Suprapubic skin (tissue), 4 donors: ENCODE data around the gene TFCP2L1. TPM values are rescaled to one million over a fixed set of nuclear protein-coding genes. Genes with fewer than 3 reads are reported as not detected.
A peak's percentile ranks its signal among the peaks of the same experiment; 100 is the strongest.

Experiments
- DNase-seq, 2 donors: peaks; one replicate each; pipeline ENCODE4 v3.0.0-alpha.2; 2019; ENCODE audit warnings: low spot score in 2 of 2
- H3K27ac ChIP-seq: fragments of 200-600 bp; sonication (generic); one replicate; pipeline ENCODE4 v1.5.1; 2019
- H3K27me3 ChIP-seq: fragments of 200-600 bp; sonication (generic); one replicate; pipeline ENCODE4 v1.5.1; 2019
- H3K36me3 ChIP-seq: fragments of 200-600 bp; sonication (generic); one replicate; pipeline ENCODE4 v1.5.1; 2019
- H3K4me1 ChIP-seq: fragments of 200-600 bp; sonication (generic); one replicate; pipeline ENCODE4 v1.5.1; 2019
- H3K4me3 ChIP-seq: fragments of 200-600 bp; sonication (generic); one replicate; pipeline ENCODE4 v1.5.1; 2019; ENCODE audit warnings: mild to moderate bottlenecking
- H3K9me3 ChIP-seq: fragments of 200-600 bp; sonication (generic); one replicate; pipeline ENCODE4 v1.5.1; 2019
- EP300 ChIP-seq: sonication (generic); formaldehyde crosslinking; IDR thresholded peaks from one replicate; pipeline ENCODE4 v1.6.1; 2017; ENCODE audit warnings: antibody characterized with exemption
- POLR2A ChIP-seq, 2 donors: fragments of 450-650 bp; IDR thresholded peaks; one replicate each; pipeline ENCODE4 v1.6.1; 2017; ENCODE audit warnings: antibody characterized with exemption in 2 of 2, mild to moderate bottlenecking in 2 of 2, moderate library complexity in 2 of 2
- POLR2AphosphoS5 ChIP-seq, 3 donors: sonication (generic); formaldehyde crosslinking; IDR thresholded peaks; one replicate each; pipeline ENCODE4 v1.6.1; 2017; ENCODE audit warnings: antibody characterized with exemption in 3 of 3
- WGBS: methylation state at CpG from one replicate; pipeline ENCODE4 v1.1.5; 2018; 5-methylcytosine and 5-hydroxymethylcytosine counted together
- total RNA-seq, 4 donors: library from RNA; depleted of rRNA; stranded (reverse); fragments of >200 nt; gene quantifications; one replicate each; pipeline ENCODE4 v1.1.0, GENCODE V29; 2016
- TF ChIP-seq, protein P1 (sequence below), 2 donors: fragments of 200-600 bp in 1 of 2; fragments of 450-650 bp in 1 of 2; sonication (generic) in 1 of 2; IDR thresholded peaks; one replicate each; pipeline ENCODE4 v1.5.1; 2016 to 2019; ENCODE audit warnings: antibody characterized with exemption in 2 of 2, mild to moderate bottlenecking in 1 of 2, moderate library complexity in 1 of 2

TFCP2L1 gene
- total RNA-seq, 4 donors from 2014 or later: 33.5 to 64.1 (median 52.7) TPM

DNA sequence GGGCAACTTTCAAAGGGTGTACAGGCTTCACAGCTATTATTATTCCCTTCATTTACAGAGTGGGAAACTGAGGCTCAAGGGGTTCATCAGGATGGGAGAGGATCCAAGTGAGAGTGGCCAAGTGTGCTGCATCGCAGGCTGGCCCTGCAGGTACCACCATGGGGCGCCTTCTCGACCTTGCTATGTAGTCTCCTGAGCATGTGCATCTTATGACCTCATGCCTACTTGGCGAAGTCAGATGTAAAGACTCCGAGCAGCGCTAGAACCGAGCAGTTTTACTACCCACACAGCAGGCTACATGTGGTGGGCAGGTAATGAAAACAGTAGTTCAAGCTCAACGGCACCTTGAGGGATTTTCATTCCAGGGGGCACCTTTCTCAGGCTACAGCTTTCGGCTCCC, 42.0 kb downstream of the TFCP2L1 start:
- no peak overlapping the region for H3K27ac ChIP-seq
- WGBS: 93% methylated on average over 3 of the region's 9 CpGs
- H3K9me3 ChIP-seq: no peaks in the 10 kb centered on the region
- H3K36me3 ChIP-seq: peaks cover 60% of the 10 kb centered on the region
- H3K27me3 ChIP-seq: no peaks in the 10 kb centered on the region
- TF ChIP-seq, protein P1, sequence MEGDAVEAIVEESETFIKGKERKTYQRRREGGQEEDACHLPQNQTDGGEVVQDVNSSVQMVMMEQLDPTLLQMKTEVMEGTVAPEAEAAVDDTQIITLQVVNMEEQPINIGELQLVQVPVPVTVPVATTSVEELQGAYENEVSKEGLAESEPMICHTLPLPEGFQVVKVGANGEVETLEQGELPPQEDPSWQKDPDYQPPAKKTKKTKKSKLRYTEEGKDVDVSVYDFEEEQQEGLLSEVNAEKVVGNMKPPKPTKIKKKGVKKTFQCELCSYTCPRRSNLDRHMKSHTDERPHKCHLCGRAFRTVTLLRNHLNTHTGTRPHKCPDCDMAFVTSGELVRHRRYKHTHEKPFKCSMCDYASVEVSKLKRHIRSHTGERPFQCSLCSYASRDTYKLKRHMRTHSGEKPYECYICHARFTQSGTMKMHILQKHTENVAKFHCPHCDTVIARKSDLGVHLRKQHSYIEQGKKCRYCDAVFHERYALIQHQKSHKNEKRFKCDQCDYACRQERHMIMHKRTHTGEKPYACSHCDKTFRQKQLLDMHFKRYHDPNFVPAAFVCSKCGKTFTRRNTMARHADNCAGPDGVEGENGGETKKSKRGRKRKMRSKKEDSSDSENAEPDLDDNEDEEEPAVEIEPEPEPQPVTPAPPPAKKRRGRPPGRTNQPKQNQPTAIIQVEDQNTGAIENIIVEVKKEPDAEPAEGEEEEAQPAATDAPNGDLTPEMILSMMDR (IDR thresholded peaks at IDR 0.05): no peak
- TF ChIP-seq EP300 (no peak), POLR2AphosphoS5 (IDR thresholded peaks at IDR 0.05) (no peak)
- H3K4me1 ChIP-seq: no peaks in the 10 kb centered on the region
- DNase-seq: no peak
- H3K4me3 ChIP-seq: no peak overlapping the region

DNA sequence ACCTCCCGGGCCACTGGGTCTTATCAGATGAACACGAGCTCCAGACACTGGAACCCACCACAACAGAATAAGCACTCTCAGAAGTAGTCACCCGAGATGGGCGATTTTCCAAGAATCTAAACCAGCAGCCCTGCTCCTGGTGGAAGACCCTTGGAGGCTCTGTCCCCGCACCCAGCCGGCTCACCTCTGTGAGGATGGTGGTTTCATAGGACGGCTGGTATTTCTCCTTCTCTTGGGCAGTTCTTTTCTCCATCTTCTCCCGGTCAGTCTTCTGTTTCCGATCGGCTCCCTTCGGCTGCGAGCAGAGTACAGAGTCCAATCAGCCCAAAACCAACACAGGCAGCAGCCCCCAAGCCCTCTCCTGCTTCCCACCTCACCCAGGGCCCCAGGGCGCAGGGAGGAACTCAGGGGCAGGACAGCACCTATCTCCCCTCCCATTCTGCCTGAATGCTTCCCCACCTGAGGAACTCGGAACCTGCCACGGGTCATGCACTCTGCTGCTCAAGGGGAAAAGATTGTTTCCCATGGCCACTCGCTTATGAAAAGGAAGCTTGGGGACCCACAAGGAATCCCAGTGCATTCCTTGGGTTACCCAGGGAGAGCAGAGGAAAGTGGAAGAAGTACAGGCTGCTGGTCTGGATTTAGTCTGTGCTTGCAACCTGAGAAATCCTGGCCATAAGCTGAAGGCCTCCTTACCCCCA, 42.7 kb downstream of the TFCP2L1 start:
- DNase-seq: peak in 1 of 2 donors; percentile 40
- no peak overlapping the region for H3K4me3 ChIP-seq
- H3K27ac ChIP-seq: no peak overlapping the region
- H3K9me3 ChIP-seq: no peaks in the 10 kb centered on the region
- H3K4me1 ChIP-seq: no peaks in the 10 kb centered on the region
- 78% methylated on average over 16 of the region's 16 CpGs for WGBS
- TF ChIP-seq, protein P1 (IDR thresholded peaks at IDR 0.05): no peak
- TF ChIP-seq POLR2A (IDR thresholded peaks at IDR 0.05) (no peak), POLR2AphosphoS5 (IDR thresholded peaks at IDR 0.05) (no peak), EP300 (no peak)
- H3K27me3 ChIP-seq: no peaks in the 10 kb centered on the region
- peaks cover 66% of the 10 kb centered on the region for H3K36me3 ChIP-seq

DNA sequence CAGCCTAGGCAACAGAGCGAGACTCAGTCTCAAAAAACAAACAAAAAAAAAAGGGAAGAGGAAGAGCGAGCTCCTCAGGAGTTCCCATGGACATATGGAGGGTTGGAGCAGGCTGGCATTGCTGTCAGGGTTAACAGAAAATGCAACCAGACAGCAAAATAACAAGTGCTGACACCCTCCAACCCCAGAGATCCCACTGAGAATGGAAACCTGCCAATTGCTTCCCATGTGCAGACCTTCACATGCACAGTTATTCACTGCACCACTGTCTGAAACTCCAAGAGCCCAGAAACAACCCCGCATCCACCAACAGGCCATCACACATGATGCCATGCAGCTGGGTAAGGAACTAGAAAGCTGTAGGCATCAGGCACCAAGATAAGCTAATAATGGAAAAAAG, 43.5 kb downstream of the TFCP2L1 start:
- Histone ChIP-seq H3K36me3 (peaks cover 68% of the 10 kb centered on the region), H3K27me3 (no peaks in the 10 kb centered on the region), H3K4me1 (no peaks in the 10 kb centered on the region), H3K27ac (no peak overlapping the region), H3K9me3 (no peaks in the 10 kb centered on the region), H3K4me3 (no peak overlapping the region)
- peak in 1 of 2 donors; percentile 14 for DNase-seq
- WGBS: 87% methylated on average over 3 of the region's 3 CpGs
- no peak for TF ChIP-seq EP300
- TF ChIP-seq POLR2A (IDR thresholded peaks at IDR 0.05): no peak
- TF ChIP-seq, protein P1 (IDR thresholded peaks at IDR 0.05): no peak
- TF ChIP-seq POLR2AphosphoS5 (IDR thresholded peaks at IDR 0.05): no peak

DNA sequence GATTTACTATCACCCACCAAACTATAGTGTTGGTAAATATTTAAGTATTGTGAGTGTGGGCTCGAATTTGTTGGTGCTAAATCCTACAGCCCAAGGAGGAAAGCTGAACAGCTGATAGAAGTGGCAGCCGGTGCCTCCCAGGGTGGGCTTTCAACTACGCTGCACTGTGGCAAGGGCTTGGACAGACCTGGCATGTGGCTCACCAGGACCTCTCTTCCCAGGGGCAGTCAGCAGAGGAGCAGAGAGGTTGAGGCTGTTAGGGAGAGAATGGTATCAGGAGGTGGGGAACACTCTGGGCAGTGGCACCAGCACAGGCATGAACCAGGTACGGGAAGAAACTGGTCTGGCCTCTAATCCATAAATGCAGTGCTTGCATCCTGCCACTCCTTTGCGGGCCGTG, 44.6 kb downstream of the TFCP2L1 start:
- Histone ChIP-seq H3K36me3 (peaks cover 63% of the 10 kb centered on the region), H3K9me3 (no peaks in the 10 kb centered on the region), H3K4me3 (no peak overlapping the region), H3K27me3 (no peaks in the 10 kb centered on the region), H3K4me1 (no peaks in the 10 kb centered on the region), H3K27ac (no peak overlapping the region)
- DNase-seq: peak in 1 of 2 donors; percentile 21
- TF ChIP-seq, protein P1 (IDR thresholded peaks at IDR 0.05): no peak
- TF ChIP-seq POLR2A (IDR thresholded peaks at IDR 0.05) (no peak), POLR2AphosphoS5 (IDR thresholded peaks at IDR 0.05) (no peak), EP300 (no peak)
- 78% methylated on average over 6 of the region's 6 CpGs for WGBS

DNA sequence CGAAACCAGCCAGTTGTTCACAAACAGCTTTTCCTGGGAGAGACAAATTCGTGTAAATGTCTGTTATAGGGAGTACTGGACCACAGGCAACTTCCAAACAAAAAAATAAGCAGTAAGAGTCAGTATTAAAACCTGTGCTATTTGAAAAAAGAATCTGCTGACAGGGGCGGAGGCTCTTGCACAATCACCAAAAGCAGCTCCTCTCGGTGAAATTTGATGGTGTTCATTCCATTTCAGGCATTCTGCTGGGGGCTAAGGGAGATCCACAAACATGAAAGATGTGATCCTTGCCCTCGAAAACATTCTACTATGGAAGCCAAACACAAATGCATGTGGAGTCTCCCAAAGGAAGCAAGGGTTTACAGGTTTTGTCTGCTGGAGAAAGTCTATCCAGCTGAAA, 45.0 kb downstream of the TFCP2L1 start:
- no peaks in the 10 kb centered on the region for H3K9me3 ChIP-seq
- WGBS: 80% methylated on average over 5 of the region's 5 CpGs
- no peaks in the 10 kb centered on the region for H3K27me3 ChIP-seq
- DNase-seq: no peak
- H3K27ac ChIP-seq: no peak overlapping the region
- no peak overlapping the region for H3K4me3 ChIP-seq
- no peaks in the 10 kb centered on the region for H3K4me1 ChIP-seq
- TF ChIP-seq, protein P1 (IDR thresholded peaks at IDR 0.05): no peak
- TF ChIP-seq EP300: no peak
- no peak for TF ChIP-seq POLR2A (IDR thresholded peaks at IDR 0.05)
- no peak for TF ChIP-seq POLR2AphosphoS5 (IDR thresholded peaks at IDR 0.05)
- peaks cover 62% of the 10 kb centered on the region for H3K36me3 ChIP-seq
